ENCODE data around the gene MED25.

The MED25 gene

GRCh38 chr19:49855676-49856573 is 37.8 kb downstream of the MED25 start:
- TF ChIP-seq REST (IDR thresholded peaks at IDR 0.05; ENCODE audit: low read depth) (no peak), TEAD4 (IDR thresholded peaks at IDR 0.05) (no peak), MAX (IDR thresholded peaks at IDR 0.05) (no peak), TCF12 (IDR thresholded peaks at IDR 0.05; ENCODE audit: low read depth) (no peak), ZBTB7A (IDR thresholded peaks at IDR 0.05; ENCODE audit: low read depth) (no peak), CREB1 (IDR thresholded peaks at IDR 0.05; ENCODE audit: low read depth) (no peak), TAF1 (IDR thresholded peaks at IDR 0.05; ENCODE audit: low read depth) (no peak), EGR1 (IDR thresholded peaks at IDR 0.05) (no peak), EP300 (IDR thresholded peaks at IDR 0.05; ENCODE audit: borderline replicate concordance) (no peak), USF1 (IDR thresholded peaks at IDR 0.05) (no peak), RAD21 (IDR thresholded peaks at IDR 0.05; ENCODE audit: low read depth) (no peak)

GRCh38 chr19:49856574-49857021 is 38.5 kb downstream of the MED25 start:
- TF ChIP-seq CREB1 (IDR thresholded peaks at IDR 0.05; ENCODE audit: low read depth) (no peak), TCF12 (IDR thresholded peaks at IDR 0.05; ENCODE audit: low read depth) (no peak)

- TF ChIP-seq USF1 (IDR thresholded peaks at IDR 0.05) (no peak), NFIC (IDR thresholded peaks at IDR 0.05) (no peak), TAF1 (IDR thresholded peaks at IDR 0.05; ENCODE audit: low read depth) (no peak), ZBTB7A (IDR thresholded peaks at IDR 0.05; ENCODE audit: low read depth) (no peak), EP300 (IDR thresholded peaks at IDR 0.05; ENCODE audit: borderline replicate concordance) (no peak), CEBPB (IDR thresholded peaks at IDR 0.05) (no peak), CREB1 (IDR thresholded peaks at IDR 0.05; ENCODE audit: low read depth) (no peak), TEAD4 (IDR thresholded peaks at IDR 0.05) (no peak), YY1 (IDR thresholded peaks at IDR 0.05; ENCODE audit: low read depth) (no peak), RAD21 (IDR thresholded peaks at IDR 0.05; ENCODE audit: low read depth) (no peak), FOXM1 (IDR thresholded peaks at IDR 0.05; ENCODE audit: borderline replicate concordance, low read depth) (no peak), REST (IDR thresholded peaks at IDR 0.05; ENCODE audit: low read depth) (no peak), EGR1 (IDR thresholded peaks at IDR 0.05) (no peak), TCF12 (IDR thresholded peaks at IDR 0.05; ENCODE audit: low read depth) (no peak), MAX (IDR thresholded peaks at IDR 0.05) (no peak)
Measured at GRCh38 chr19:49857061-49857837, 39.2 kb downstream of the MED25 start.

GRCh38 chr19:49857838-49858087 is 39.7 kb downstream of the MED25 start:
- no peak for TF ChIP-seq FOXM1 (IDR thresholded peaks at IDR 0.05; ENCODE audit: borderline replicate concordance, low read depth)
- TF ChIP-seq EP300 (IDR thresholded peaks at IDR 0.05; ENCODE audit: borderline replicate concordance), result no peak
- no peak for TF ChIP-seq ZBTB7A (IDR thresholded peaks at IDR 0.05; ENCODE audit: low read depth)
- no peak for TF ChIP-seq TAF1 (IDR thresholded peaks at IDR 0.05; ENCODE audit: low read depth)
- no peak for TF ChIP-seq CREB1 (IDR thresholded peaks at IDR 0.05; ENCODE audit: low read depth)
- TF ChIP-seq NFIC (IDR thresholded peaks at IDR 0.05), result no peak
- no peak for TF ChIP-seq YY1 (IDR thresholded peaks at IDR 0.05; ENCODE audit: low read depth)
- TF ChIP-seq MAX (IDR thresholded peaks at IDR 0.05), result no peak
- TF ChIP-seq RAD21 (IDR thresholded peaks at IDR 0.05; ENCODE audit: low read depth), result no peak
- TF ChIP-seq REST (IDR thresholded peaks at IDR 0.05; ENCODE audit: low read depth), result no peak
- no peak for TF ChIP-seq USF1 (IDR thresholded peaks at IDR 0.05)
- no peak for TF ChIP-seq EGR1 (IDR thresholded peaks at IDR 0.05)

Measured in Ishikawa (cell line).